Vagina (tissue), 2 donors: ENCODE data around the gene CIB2.

ENCODE experiments used
- POLR2A ChIP-seq, 2 donors: fragments of 450-650 bp; IDR thresholded peaks; one replicate each; pipeline ENCODE4 v1.6.1; 2017; ENCODE audit warnings: antibody characterized with exemption in 2 of 2, mild to moderate bottlenecking in 2 of 2, moderate library complexity in 2 of 2
- POLR2AphosphoS5 ChIP-seq, 2 donors: sonication (generic); formaldehyde crosslinking; IDR thresholded peaks; one replicate each; pipeline ENCODE4 v1.9.0; 2017; ENCODE audit warnings: antibody characterized with exemption in 2 of 2, mild to moderate bottlenecking in 2 of 2, low read depth in 1 of 2; ENCODE audit not compliant: insufficient read depth in 1 of 2
- TF ChIP-seq, protein P1 (sequence below), 3 experiments: fragments of 450-650 bp in 2 of 3; fragments of 200-600 bp in 1 of 3; sonication (generic) in 1 of 3; IDR thresholded peaks; one replicate each; pipeline ENCODE4 v1.5.1; 2017 to 2019; ENCODE audit warnings: antibody characterized with exemption in 3 of 3, mild to moderate bottlenecking in 2 of 3, moderate library complexity in 2 of 3

DNA sequence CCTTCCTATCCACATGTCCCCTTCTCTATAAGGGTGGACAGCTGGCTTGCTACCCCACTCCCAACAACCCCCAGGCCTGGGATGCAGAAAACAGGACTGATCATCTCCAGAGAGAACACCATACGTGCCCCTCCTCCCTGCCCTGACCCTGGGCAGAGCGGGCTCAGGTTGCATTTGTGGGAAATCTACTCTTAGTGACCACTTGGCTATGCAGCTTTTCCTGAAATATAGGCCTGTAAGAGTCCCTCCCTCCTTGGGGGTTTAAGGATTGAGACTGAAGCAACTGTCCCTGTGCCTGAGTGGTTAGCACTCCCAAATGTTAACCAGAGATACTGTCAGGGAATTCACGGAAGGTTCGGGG, 27.1 kb downstream of the CIB2 start:
- TF ChIP-seq, protein P1, sequence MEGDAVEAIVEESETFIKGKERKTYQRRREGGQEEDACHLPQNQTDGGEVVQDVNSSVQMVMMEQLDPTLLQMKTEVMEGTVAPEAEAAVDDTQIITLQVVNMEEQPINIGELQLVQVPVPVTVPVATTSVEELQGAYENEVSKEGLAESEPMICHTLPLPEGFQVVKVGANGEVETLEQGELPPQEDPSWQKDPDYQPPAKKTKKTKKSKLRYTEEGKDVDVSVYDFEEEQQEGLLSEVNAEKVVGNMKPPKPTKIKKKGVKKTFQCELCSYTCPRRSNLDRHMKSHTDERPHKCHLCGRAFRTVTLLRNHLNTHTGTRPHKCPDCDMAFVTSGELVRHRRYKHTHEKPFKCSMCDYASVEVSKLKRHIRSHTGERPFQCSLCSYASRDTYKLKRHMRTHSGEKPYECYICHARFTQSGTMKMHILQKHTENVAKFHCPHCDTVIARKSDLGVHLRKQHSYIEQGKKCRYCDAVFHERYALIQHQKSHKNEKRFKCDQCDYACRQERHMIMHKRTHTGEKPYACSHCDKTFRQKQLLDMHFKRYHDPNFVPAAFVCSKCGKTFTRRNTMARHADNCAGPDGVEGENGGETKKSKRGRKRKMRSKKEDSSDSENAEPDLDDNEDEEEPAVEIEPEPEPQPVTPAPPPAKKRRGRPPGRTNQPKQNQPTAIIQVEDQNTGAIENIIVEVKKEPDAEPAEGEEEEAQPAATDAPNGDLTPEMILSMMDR (IDR thresholded peaks at IDR 0.05), result no peak
- TF ChIP-seq POLR2A (IDR thresholded peaks at IDR 0.05) (no peak), POLR2AphosphoS5 (IDR thresholded peaks at IDR 0.05; ENCODE audit: insufficient read depth in 1 of 2, low read depth in 1 of 2) (no peak)
